ENCODE results near the gene ATP6V0D1. TPM values are rescaled to one million over a fixed set of nuclear protein-coding genes. Genes with fewer than 3 reads are reported as not detected.

ATP6V0D1 gene
- polyA plus RNA-seq, 1 donor, result 93.1 TPM

- Histone ChIP-seq H3K4me3 (ENCODE audit: low read length) (no peak overlapping the region), H3K27ac (ENCODE audit: low read length) (no peak overlapping the region), H3K9me3 (ENCODE audit: control insufficient read depth, low read depth, low read length) (no peaks in the 10 kb centered on the region), H3K4me1 (ENCODE audit: control insufficient read depth, insufficient read depth, low read length) (peaks cover 6% of the 10 kb centered on the region), H3K36me3 (ENCODE audit: control insufficient read depth, insufficient read depth, low read length) (peaks cover 48% of the 10 kb centered on the region), H3K27me3 (ENCODE audit: control insufficient read depth, insufficient read depth, low read length) (no peaks in the 10 kb centered on the region)
- DNase-seq, result no peak
- WGBS (ENCODE audit: insufficient coverage, low lambda C conversion rate), result no CpG with 5 or more reads among the region's 23 CpGs
Measured at GRCh38 chr16:67436640-67437193, 44.2 kb downstream of the ATP6V0D1 start.

DNA sequence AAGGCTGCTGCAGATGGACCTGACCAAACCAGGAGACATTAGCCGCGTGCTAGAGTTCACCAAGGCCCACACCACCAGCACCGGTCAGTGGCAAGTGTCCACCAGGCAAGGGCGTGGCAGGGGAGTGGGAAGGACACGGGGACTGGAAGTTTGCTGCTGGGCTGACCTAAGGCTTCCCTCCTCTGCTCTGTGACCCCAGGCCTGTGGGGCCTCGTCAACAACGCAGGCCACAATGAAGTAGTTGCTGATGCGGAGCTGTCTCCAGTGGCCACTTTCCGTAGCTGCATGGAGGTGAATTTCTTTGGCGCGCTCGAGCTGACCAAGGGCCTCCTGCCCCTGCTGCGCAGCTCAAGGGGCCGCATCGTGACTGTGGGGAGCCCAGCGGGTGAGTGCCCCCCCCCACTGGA is 45.2 kb downstream of the ATP6V0D1 start:
- H3K27me3 ChIP-seq (ENCODE audit: control insufficient read depth, insufficient read depth, low read length), result no peaks in the 10 kb centered on the region
- no peak for DNase-seq
- peaks cover 39% of the 10 kb centered on the region for H3K36me3 ChIP-seq (ENCODE audit: control insufficient read depth, insufficient read depth, low read length)
- H3K4me3 ChIP-seq (ENCODE audit: low read length), result no peak overlapping the region
- H3K4me1 ChIP-seq (ENCODE audit: control insufficient read depth, insufficient read depth, low read length), result peaks cover 7% of the 10 kb centered on the region
- no CpG with 5 or more reads among the region's 16 CpGs for WGBS (ENCODE audit: insufficient coverage, low lambda C conversion rate)
- H3K9me3 ChIP-seq (ENCODE audit: control insufficient read depth, low read depth, low read length), result no peaks in the 10 kb centered on the region
- H3K27ac ChIP-seq (ENCODE audit: low read length), result no peak overlapping the region

DNA sequence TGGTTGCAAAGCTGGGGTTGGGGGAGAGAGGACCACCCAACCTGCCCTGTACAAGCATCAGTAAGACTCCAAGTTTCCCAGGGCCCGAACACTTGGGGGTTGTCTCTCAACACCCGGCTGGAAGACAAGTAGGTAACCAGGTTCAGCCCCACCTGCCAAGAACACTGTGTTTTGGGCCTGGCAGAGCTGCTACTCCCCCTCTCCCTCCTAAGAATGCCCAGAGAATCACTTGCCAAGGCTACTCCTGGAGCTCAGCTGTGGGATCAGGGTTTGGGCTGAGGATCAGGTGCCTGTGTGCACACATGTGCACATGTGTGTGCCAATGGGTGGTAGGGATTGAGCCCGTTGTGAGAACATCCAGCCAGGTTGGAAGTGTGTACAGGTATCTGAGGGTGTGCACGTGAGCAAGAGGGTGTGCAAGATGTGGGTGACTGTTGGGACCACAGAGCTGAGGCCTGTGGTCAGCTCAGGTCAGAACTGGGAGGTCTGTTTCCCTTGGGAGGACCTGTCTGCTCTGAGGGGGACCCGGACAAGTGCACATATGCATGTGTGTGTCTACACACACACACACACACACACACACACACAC is 47.7 kb downstream of the ATP6V0D1 start:
- H3K27me3 ChIP-seq (ENCODE audit: control insufficient read depth, insufficient read depth, low read length), result peaks cover 22% of the 10 kb centered on the region
- no peak overlapping the region for H3K27ac ChIP-seq (ENCODE audit: low read length)

DNA sequence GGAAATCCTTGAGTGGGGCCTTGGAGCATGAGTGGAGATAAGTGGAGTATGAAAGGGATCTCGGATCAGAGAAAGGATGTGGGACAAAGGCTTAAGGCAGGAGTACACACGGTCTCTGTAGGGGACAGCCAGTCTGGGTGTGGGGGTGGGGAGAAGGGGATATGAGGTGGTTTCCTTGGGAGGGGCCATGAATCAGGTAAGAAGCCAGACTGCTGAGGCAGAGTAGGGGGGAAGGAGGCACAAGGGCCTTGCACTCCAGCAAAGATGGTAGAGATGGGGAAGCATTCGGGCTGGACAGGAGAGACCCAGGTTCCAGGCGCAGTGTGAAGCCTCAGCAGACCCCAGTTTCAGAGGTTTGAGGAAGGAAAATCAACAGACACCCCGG is 48.5 kb downstream of the ATP6V0D1 start:
- H3K27ac ChIP-seq (ENCODE audit: low read length), result no peak overlapping the region
- WGBS (ENCODE audit: insufficient coverage, low lambda C conversion rate), result no CpG with 5 or more reads among the region's 5 CpGs
- H3K9me3 ChIP-seq (ENCODE audit: control insufficient read depth, low read depth, low read length), result no peaks in the 10 kb centered on the region
- peaks cover 12% of the 10 kb centered on the region for H3K36me3 ChIP-seq (ENCODE audit: control insufficient read depth, insufficient read depth, low read length)
- no peak overlapping the region for H3K4me3 ChIP-seq (ENCODE audit: low read length)
- peaks cover 22% of the 10 kb centered on the region for H3K27me3 ChIP-seq (ENCODE audit: control insufficient read depth, insufficient read depth, low read length)
- peaks cover 21% of the 10 kb centered on the region for H3K4me1 ChIP-seq (ENCODE audit: control insufficient read depth, insufficient read depth, low read length)
- DNase-seq, result no peak

More for the DNA sequence above, 47.7 kb downstream of the ATP6V0D1 start:
- H3K4me3 ChIP-seq (ENCODE audit: low read length), result no peak overlapping the region
- peaks cover 20% of the 10 kb centered on the region for H3K4me1 ChIP-seq (ENCODE audit: control insufficient read depth, insufficient read depth, low read length)
- no CpG with 5 or more reads among the region's 5 CpGs for WGBS (ENCODE audit: insufficient coverage, low lambda C conversion rate)
- no peaks in the 10 kb centered on the region for H3K9me3 ChIP-seq (ENCODE audit: control insufficient read depth, low read depth, low read length)
- DNase-seq, result no peak
- peaks cover 19% of the 10 kb centered on the region for H3K36me3 ChIP-seq (ENCODE audit: control insufficient read depth, insufficient read depth, low read length)

DNA sequence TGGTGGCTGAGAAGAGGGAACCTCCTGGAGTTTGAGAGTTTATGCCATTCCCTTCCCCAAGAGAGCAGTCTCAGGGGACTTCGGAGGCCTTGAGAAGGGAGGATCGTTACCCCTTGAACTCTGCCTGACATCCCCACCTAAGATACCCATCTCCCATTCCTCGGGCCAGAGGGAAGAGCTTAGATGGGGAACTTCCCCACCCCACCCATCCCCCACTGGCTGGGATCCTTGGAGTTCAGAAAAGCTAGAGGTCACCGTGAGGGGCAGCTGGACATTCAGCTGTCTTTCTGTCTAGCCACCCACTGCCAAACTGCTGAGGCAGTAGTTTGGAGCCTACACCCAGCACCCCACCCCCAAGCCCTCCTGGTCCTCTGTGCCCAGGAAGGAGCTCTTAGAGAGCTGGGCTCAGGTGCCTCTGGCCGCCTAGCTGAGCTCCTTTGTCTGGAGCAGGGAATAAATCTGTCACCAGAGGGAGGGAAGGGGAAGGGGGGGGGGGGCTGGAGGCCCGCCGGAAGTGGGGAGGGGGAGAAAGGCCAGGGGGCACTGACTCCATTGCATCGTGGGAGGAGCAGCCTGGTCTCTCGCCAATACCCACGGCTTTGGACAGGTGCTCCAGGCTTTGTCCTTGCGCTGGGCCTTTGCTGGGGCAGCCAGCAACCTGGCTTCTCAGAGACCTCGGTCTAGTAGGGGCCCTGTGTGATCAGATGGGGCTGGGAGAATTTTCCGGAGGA is 49.0 kb downstream of the ATP6V0D1 start:
- DNase-seq, result no peak
- 60% methylated on average over 1 of the region's 13 CpGs for WGBS (ENCODE audit: insufficient coverage, low lambda C conversion rate)
- Histone ChIP-seq H3K36me3 (ENCODE audit: control insufficient read depth, insufficient read depth, low read length) (peaks cover 6% of the 10 kb centered on the region), H3K4me3 (ENCODE audit: low read length) (peak overlapping the region; percentile 19), H3K27me3 (ENCODE audit: control insufficient read depth, insufficient read depth, low read length) (peaks cover 22% of the 10 kb centered on the region), H3K4me1 (ENCODE audit: control insufficient read depth, insufficient read depth, low read length) (peaks cover 21% of the 10 kb centered on the region), H3K9me3 (ENCODE audit: control insufficient read depth, low read depth, low read length) (no peaks in the 10 kb centered on the region), H3K27ac (ENCODE audit: low read length) (no peak overlapping the region)

DNA sequence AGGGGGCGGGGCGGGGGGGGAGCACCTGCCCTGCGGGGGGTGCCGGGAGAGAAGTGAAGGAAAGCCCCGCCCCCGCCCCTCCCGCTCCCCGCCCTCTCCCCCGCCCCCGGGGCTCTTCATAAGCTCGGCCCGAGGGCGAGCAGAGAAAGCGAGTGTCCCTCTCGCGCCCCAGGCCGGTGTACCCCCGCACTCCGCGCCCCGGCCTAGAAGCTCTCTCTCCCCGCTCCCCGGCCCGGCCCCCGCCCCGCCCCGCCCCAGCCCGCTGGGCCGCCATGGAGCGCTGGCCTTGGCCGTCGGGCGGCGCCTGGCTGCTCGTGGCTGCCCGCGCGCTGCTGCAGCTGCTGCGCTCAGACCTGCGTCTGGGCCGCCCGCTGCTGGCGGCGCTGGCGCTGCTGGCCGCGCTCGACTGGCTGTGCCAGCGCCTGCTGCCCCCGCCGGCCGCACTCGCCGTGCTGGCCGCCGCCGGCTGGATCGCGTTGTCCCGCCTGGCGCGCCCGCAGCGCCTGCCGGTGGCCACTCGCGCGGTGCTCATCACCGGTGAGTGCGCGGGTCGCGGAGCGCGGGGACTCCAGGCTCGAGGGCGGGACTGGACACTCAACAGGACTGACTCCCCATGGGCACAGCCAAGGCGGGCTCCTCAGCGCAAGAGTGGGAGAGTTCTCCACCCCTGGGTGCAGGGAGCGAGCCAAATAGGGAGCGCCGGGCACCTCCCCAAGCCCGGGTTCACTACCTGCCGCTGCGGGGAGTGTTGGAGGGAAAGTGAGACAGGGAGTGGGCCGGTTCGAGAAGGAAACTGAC is 49.8 kb downstream of the ATP6V0D1 start, which contains the start of gene HSD11B2:
HSD11B2 (plus strand) TSS at position 145 of the 798 bp plus-strand sequence; CDS start at position 273, 128 bp downstream.
- peaks cover 22% of the 10 kb centered on the region for H3K27me3 ChIP-seq (ENCODE audit: control insufficient read depth, insufficient read depth, low read length)
- H3K9me3 ChIP-seq (ENCODE audit: control insufficient read depth, low read depth, low read length), result no peaks in the 10 kb centered on the region
- peak within 1 kb of the TSS; percentile 25 for H3K4me3 ChIP-seq (ENCODE audit: low read length)
- H3K36me3 ChIP-seq (ENCODE audit: control insufficient read depth, insufficient read depth, low read length), result peaks cover 2% of the 10 kb centered on the region
- DNase-seq, result peak in 1 of 2 donors; percentile 67
- no peak within 1 kb of the TSS for H3K27ac ChIP-seq (ENCODE audit: low read length)
- WGBS (ENCODE audit: insufficient coverage, low lambda C conversion rate), result no CpG with 5 or more reads among the region's 87 CpGs
- H3K4me1 ChIP-seq (ENCODE audit: control insufficient read depth, insufficient read depth, low read length), result peaks cover 21% of the 10 kb centered on the region

DNA sequence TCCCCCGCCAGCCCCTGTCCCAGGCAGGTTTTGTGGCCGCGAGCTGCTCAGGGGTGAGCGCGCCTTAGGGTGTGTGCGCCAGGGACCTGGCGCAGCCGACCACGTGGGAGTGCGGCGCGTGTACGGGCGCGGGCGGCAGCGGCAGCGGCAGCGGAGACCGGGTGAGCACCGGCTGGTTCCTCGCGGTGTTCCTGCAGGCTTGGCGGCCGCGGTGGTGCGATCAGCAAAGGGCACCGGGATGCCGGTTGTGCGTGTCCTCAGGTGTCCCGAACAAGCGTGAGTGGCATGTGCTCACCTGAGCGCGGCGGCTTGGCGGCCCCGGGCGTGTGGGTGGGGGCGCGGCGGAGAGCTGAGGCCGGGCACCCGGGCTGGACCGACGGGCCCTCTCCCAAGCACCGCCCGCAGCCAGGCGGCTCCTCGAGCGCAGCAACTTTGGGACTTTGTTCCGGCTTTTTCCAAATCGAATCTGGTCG is 50.4 kb downstream of the ATP6V0D1 start:
- Histone ChIP-seq H3K27ac (ENCODE audit: low read length) (no peak overlapping the region), H3K36me3 (ENCODE audit: control insufficient read depth, insufficient read depth, low read length) (no peaks in the 10 kb centered on the region), H3K4me1 (ENCODE audit: control insufficient read depth, insufficient read depth, low read length) (peaks cover 21% of the 10 kb centered on the region), H3K27me3 (ENCODE audit: control insufficient read depth, insufficient read depth, low read length) (peaks cover 28% of the 10 kb centered on the region), H3K9me3 (ENCODE audit: control insufficient read depth, low read depth, low read length) (no peaks in the 10 kb centered on the region), H3K4me3 (ENCODE audit: low read length) (peak overlapping the region; percentile 25)
- no peak for DNase-seq
- whole genome bisulfite sequencing (ENCODE audit: insufficient coverage, low lambda C conversion rate), result no CpG with 5 or more reads among the region's 53 CpGs

DNA sequence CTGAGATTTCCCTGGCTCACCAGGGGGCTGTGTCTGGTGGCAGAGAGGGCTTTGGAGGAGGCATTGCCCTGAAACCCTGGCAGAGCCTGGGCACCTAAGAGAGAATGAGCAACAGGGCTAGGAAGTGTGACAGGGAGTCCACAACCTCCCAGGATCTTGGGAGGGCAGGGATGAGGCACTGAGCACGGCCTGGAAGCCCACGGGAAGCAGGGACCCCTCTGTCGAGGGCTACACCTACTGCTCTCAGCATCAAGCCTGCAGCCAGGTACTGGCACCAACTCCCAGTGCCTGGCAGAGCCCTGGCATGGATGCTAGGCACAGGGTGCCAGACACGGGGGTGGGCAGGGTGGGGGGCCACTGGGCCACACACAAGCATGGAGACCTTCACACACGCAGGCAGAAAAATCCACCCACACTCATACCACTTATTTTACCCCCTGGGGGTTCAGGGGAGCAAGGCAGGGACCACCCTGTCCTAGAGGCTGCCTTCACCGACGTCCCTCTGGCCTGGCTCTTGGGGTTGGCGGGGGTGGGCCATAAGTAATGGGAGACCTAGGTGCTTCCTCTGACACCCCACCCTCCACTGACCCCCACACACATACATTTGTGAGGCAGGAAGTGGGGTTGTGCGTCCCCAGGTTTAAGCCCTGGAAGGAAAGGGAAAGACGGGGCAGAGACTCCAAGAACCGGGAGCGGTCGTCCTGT is 51.0 kb downstream of the ATP6V0D1 start:
- peaks cover 21% of the 10 kb centered on the region for H3K4me1 ChIP-seq (ENCODE audit: control insufficient read depth, insufficient read depth, low read length)
- no peaks in the 10 kb centered on the region for H3K9me3 ChIP-seq (ENCODE audit: control insufficient read depth, low read depth, low read length)
- H3K27me3 ChIP-seq (ENCODE audit: control insufficient read depth, insufficient read depth, low read length), result peaks cover 34% of the 10 kb centered on the region
- no peaks in the 10 kb centered on the region for H3K36me3 ChIP-seq (ENCODE audit: control insufficient read depth, insufficient read depth, low read length)
- peak overlapping the region; percentile 25 for H3K4me3 ChIP-seq (ENCODE audit: low read length)
- no peak overlapping the region for H3K27ac ChIP-seq (ENCODE audit: low read length)
- no CpG with 5 or more reads among the region's 13 CpGs for WGBS (ENCODE audit: insufficient coverage, low lambda C conversion rate)
- DNase-seq, result no peak

DNA sequence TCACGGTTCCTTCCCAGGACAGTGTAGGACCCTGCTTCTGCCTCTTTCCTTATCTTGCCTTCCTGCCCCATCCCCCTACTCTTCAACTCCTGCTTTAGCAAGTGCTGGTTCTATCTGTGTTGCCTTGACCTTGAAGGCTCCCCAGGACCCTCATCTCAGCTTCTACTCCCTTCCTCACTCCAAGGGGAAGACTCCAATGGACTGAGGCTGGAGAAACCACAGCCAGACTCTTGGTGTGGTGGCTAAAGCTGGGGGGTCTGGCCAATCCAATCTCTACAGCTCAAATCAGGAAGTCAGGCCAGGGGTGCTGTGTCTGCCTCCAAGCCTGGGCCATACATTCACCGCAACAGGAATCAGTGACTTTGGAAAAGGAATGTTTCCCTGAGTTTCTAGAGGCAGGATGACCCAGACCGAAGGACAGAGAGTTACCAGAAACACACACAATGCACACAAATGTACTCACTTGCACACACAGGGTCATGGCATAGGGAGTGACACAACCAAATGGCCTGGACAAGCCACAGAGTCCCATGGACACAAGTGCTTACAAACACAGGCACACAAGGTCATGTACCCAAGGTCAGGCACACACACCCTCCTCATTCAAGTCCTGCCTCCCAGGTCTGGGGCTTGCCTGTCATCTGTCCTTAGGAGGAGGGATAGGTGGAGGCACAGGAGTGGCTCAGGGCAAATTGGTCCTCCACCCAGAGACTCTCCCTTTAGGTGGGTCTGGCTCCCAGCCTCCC is 51.7 kb downstream of the ATP6V0D1 start:
- no peak overlapping the region for H3K4me3 ChIP-seq (ENCODE audit: low read length)
- peaks cover 21% of the 10 kb centered on the region for H3K4me1 ChIP-seq (ENCODE audit: control insufficient read depth, insufficient read depth, low read length)
- WGBS (ENCODE audit: insufficient coverage, low lambda C conversion rate), result 100% methylated on average over 1 of the region's 3 CpGs
- no peaks in the 10 kb centered on the region for H3K36me3 ChIP-seq (ENCODE audit: control insufficient read depth, insufficient read depth, low read length)
- DNase-seq, result no peak
- peaks cover 41% of the 10 kb centered on the region for H3K27me3 ChIP-seq (ENCODE audit: control insufficient read depth, insufficient read depth, low read length)
- H3K9me3 ChIP-seq (ENCODE audit: control insufficient read depth, low read depth, low read length), result no peaks in the 10 kb centered on the region
- H3K27ac ChIP-seq (ENCODE audit: low read length), result no peak overlapping the region

All from large intestine (tissue), 3 donors.